ENCODE measurements around the gene RERE. TPM values are rescaled to one million over a fixed set of nuclear protein-coding genes. Genes with fewer than 3 reads are reported as not detected.

Gene RERE
- total RNA-seq, 1 experiment from 2014 or later: 10.3 TPM

- DNase-seq (ENCODE audit: low read depth): peak; percentile 56
These were observed 389.9 kb downstream of the RERE start for GRCh38 chr1:8427493-8427892.

GRCh38 chr1:8426996-8427395 lies 390.4 kb downstream of the RERE start:
- DNase-seq (ENCODE audit: low read depth): no peak

- DNase-seq (ENCODE audit: low read depth): no peak
These were observed 391.7 kb downstream of the RERE start for GRCh38 chr1:8425781-8426161.

- no peak for DNase-seq (ENCODE audit: low read depth)
These were observed 392.2 kb downstream of the RERE start for GRCh38 chr1:8425150-8425780.

GRCh38 chr1:8424539-8425116 lies 392.8 kb downstream of the RERE start:
- DNase-seq (ENCODE audit: low read depth): no peak

- DNase-seq (ENCODE audit: low read depth): peak; percentile 66
These were observed 393.5 kb downstream of the RERE start for GRCh38 chr1:8423692-8424538.

GRCh38 chr1:8423269-8423691 lies 394.2 kb downstream of the RERE start:
- DNase-seq (ENCODE audit: low read depth): peak; percentile 20

- DNase-seq (ENCODE audit: low read depth): peak; percentile 36
These were observed 394.8 kb downstream of the RERE start for GRCh38 chr1:8422510-8423268.

- peak; percentile 21 for DNase-seq (ENCODE audit: low read depth)
These were observed 395.7 kb downstream of the RERE start for GRCh38 chr1:8421721-8422120.

- DNase-seq (ENCODE audit: low read depth): no peak
These were observed 397.1 kb downstream of the RERE start for GRCh38 chr1:8420318-8420717.

GRCh38 chr1:8419861-8420260 lies 397.6 kb downstream of the RERE start:
- no peak for DNase-seq (ENCODE audit: low read depth)

GRCh38 chr1:8419172-8419571 lies 398.3 kb downstream of the RERE start:
- DNase-seq (ENCODE audit: low read depth): no peak

- DNase-seq (ENCODE audit: low read depth): no peak
These were observed 399.1 kb downstream of the RERE start for GRCh38 chr1:8418301-8418700.

GRCh38 chr1:8417625-8418024 lies 399.8 kb downstream of the RERE start:
- DNase-seq (ENCODE audit: low read depth): no peak

GRCh38 chr1:8416881-8417280 lies 400.6 kb downstream of the RERE start:
- no peak for DNase-seq (ENCODE audit: low read depth)

GRCh38 chr1:8415526-8416278 lies 401.7 kb downstream of the RERE start:
- DNase-seq (ENCODE audit: low read depth): no peak

GRCh38 chr1:8412183-8412831 lies 405.1 kb downstream of the RERE start:
- peak; percentile 77 for DNase-seq (ENCODE audit: low read depth)

GRCh38 chr1:8411803-8412182 lies 405.6 kb downstream of the RERE start:
- no peak for DNase-seq (ENCODE audit: low read depth)

GRCh38 chr1:8410791-8411190 lies 406.6 kb downstream of the RERE start:
- no peak for DNase-seq (ENCODE audit: low read depth)

GRCh38 chr1:8409606-8410005 lies 407.8 kb downstream of the RERE start:
- DNase-seq (ENCODE audit: low read depth): no peak

- peak; percentile 41 for DNase-seq (ENCODE audit: low read depth)
These were observed 408.3 kb downstream of the RERE start for GRCh38 chr1:8409106-8409505.

Measured in RPMI7951 (cell line).